ENCODE measurements around the gene TRIP10. TPM values are rescaled to one million over a fixed set of nuclear protein-coding genes. Genes with fewer than 3 reads are reported as not detected.

Gene TRIP10
- total and polyA plus RNA-seq, 4 donors = 60.8 to 97.3 (median 79.8) TPM

DNA sequence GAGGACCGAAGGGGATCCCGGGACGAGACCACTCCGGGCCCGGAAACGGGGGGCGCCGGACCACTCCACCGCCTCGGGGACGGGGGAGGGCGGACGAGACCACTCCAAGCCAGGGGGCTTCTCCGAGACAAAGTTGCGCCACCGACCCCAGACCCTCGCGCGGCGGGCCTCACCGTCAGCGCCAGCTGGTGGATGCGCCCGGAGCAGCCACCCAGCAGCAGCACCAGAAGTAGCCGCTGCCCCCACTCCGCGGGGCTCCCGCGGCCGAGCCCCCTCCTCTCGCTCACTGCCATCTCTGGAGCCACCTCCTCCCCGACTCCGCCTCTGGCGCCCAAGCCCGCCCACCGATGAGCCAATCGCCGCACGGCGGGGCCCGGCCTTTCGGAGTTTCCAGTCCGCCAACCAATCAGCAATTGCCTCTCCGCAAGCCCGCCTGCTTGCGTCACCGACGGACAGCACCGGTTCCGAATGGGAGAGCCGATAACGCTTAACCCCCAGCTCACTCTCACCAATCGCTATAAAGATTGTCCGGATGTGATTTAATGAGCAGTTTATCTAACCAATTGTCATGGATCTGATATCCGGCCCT, 2.1 kb upstream of the TRIP10 start, which contains the start of gene GPR108:
GPR108 (minus strand) TSS at position 297 of the 589 bp plus-strand sequence; CDS start at position 293, 4 bp downstream.
- Histone ChIP-seq H3K4me3 (peak within 1 kb of the TSS; percentile 72), H3K9me3 (ENCODE audit: control insufficient read depth in 4 of 4, insufficient read depth in 3 of 4, low read length in 3 of 4) (no peaks in the 10 kb centered on the region), H3K4me1 (ENCODE audit: control insufficient read depth in 5 of 5, insufficient read depth in 5 of 5, low read length in 5 of 5) (peaks cover 0 to 44% (median 11%) of the 10 kb centered on the region in 5 donors), H3K27ac (ENCODE audit: low read depth in 1 of 2, low read length in 1 of 2) (peak within 1 kb of the TSS; percentile 93 to 94), H3K9ac (ENCODE audit: insufficient read depth in 1 of 2, low read length in 2 of 2) (peak within 1 kb of the TSS; percentile 33 to 37), H3K36me3 (ENCODE audit: control insufficient read depth in 4 of 4, insufficient read depth in 4 of 4, low read length in 4 of 4) (peaks cover 0 to 16% (median 2%) of the 10 kb centered on the region in 4 donors), H3K27me3 (ENCODE audit: control insufficient read depth in 3 of 3, insufficient read depth in 3 of 3, low read length in 2 of 3) (no peaks in the 10 kb centered on the region)
- 0 to 1% methylated on average over 43 to 55 of the region's 55 CpGs for WGBS, 2 donors
- ATAC-seq (ENCODE audit: insufficient read depth, low FRiP score) (peak; percentile 82), DNase-seq (peak; percentile 100)
- TF ChIP-seq, protein P1, sequence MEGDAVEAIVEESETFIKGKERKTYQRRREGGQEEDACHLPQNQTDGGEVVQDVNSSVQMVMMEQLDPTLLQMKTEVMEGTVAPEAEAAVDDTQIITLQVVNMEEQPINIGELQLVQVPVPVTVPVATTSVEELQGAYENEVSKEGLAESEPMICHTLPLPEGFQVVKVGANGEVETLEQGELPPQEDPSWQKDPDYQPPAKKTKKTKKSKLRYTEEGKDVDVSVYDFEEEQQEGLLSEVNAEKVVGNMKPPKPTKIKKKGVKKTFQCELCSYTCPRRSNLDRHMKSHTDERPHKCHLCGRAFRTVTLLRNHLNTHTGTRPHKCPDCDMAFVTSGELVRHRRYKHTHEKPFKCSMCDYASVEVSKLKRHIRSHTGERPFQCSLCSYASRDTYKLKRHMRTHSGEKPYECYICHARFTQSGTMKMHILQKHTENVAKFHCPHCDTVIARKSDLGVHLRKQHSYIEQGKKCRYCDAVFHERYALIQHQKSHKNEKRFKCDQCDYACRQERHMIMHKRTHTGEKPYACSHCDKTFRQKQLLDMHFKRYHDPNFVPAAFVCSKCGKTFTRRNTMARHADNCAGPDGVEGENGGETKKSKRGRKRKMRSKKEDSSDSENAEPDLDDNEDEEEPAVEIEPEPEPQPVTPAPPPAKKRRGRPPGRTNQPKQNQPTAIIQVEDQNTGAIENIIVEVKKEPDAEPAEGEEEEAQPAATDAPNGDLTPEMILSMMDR (IDR thresholded peaks at IDR 0.05; ENCODE audit: control extremely low read depth, extremely low read depth) = no peak

- TF ChIP-seq, protein P1 (IDR thresholded peaks at IDR 0.05; ENCODE audit: control extremely low read depth, extremely low read depth) = peak; percentile 59
Observed at GRCh38 chr19:6737873-6738786, 1.4 kb upstream of the TRIP10 start.

DNA sequence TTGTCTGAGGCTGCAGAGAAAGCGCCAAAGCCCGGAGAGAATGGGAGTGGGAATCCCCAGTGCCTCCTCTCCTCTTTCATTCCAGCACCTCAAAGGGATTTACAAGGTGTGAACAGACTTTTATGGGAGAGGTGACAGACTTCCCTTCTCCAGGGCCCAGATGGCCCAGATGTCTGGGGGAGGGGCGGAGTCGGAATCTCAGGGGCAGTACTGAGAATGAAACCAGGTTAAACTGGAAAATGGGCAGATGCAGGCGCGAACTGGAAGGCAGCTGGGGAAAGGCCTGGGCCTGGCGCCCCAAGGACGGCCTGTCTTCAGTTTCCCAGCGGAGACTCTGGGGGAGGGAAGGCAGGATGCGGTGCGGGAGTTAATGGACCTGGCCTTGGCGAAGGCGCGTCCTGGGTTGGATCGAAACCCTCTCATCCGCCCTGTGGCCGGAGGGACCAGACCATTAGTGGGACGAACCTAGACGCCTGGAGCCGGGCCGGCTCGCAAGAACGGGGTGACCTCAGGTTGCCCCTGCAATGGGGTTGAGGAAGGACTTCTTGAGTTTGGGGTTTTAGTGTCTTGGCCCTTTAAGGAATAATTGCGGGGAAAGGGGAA, 592 bp upstream of the TRIP10 start:
- TF ChIP-seq, protein P1 (IDR thresholded peaks at IDR 0.05; ENCODE audit: control extremely low read depth, extremely low read depth) = no peak
- Histone ChIP-seq H3K27ac (ENCODE audit: low read depth in 1 of 2, low read length in 1 of 2) (peak overlapping the region; percentile 85 to 88), H3K27me3 (ENCODE audit: control insufficient read depth in 3 of 3, insufficient read depth in 3 of 3, low read length in 2 of 3) (no peaks in the 10 kb centered on the region), H3K9me3 (ENCODE audit: control insufficient read depth in 4 of 4, insufficient read depth in 3 of 4, low read length in 3 of 4) (no peaks in the 10 kb centered on the region), H3K4me1 (ENCODE audit: control insufficient read depth in 5 of 5, insufficient read depth in 5 of 5, low read length in 5 of 5) (peaks cover 0 to 58% (median 20%) of the 10 kb centered on the region in 5 donors), H3K9ac (ENCODE audit: insufficient read depth in 1 of 2, low read length in 2 of 2) (peak overlapping the region in 1 of 2 donors; percentile 65), H3K4me3 (no peak overlapping the region), H3K36me3 (ENCODE audit: control insufficient read depth in 4 of 4, insufficient read depth in 4 of 4, low read length in 4 of 4) (peaks cover 0 to 6% (median 4%) of the 10 kb centered on the region in 4 donors)
- no peak for ATAC-seq (ENCODE audit: insufficient read depth, low FRiP score)
- 10 to 12% methylated on average over 24 of the region's 24 CpGs for WGBS, 2 donors
- peak in 1 of 3 donors; percentile 71 for DNase-seq

More at GRCh38 chr19:6737873-6738786, 1.4 kb upstream of the TRIP10 start:
- peaks cover 0 to 9% (median 0%) of the 10 kb centered on the region in 4 donors for H3K36me3 ChIP-seq (ENCODE audit: control insufficient read depth in 4 of 4, insufficient read depth in 4 of 4, low read length in 4 of 4)
- peak; percentile 28 for ATAC-seq (ENCODE audit: insufficient read depth, low FRiP score)
- WGBS, 2 donors = 12 to 16% methylated on average over 13 of the region's 13 CpGs
- peaks cover 0 to 51% (median 15%) of the 10 kb centered on the region in 5 donors for H3K4me1 ChIP-seq (ENCODE audit: control insufficient read depth in 5 of 5, insufficient read depth in 5 of 5, low read length in 5 of 5)
- DNase-seq = peak; percentile 92 to 99 (median 94)
- no peak overlapping the region for H3K4me3 ChIP-seq
- peak overlapping the region; percentile 85 to 88 for H3K27ac ChIP-seq (ENCODE audit: low read depth in 1 of 2, low read length in 1 of 2)
- H3K27me3 ChIP-seq (ENCODE audit: control insufficient read depth in 3 of 3, insufficient read depth in 3 of 3, low read length in 2 of 3) = no peaks in the 10 kb centered on the region
- peak overlapping the region in 1 of 2 donors; percentile 65 for H3K9ac ChIP-seq (ENCODE audit: insufficient read depth in 1 of 2, low read length in 2 of 2)
- H3K9me3 ChIP-seq (ENCODE audit: control insufficient read depth in 4 of 4, insufficient read depth in 3 of 4, low read length in 3 of 4) = no peaks in the 10 kb centered on the region

All from lung (tissue), 12 donors.